GM23248 (cell line): ENCODE data around the gene RASSF3.

Experiments used
- EZH2 ChIP-seq: fragments of 200-600 bp; sonication (generic); IDR thresholded peaks from 2 replicates; pipeline ENCODE4 v1.6.1; 2018; ENCODE audit warnings: antibody characterized with exemption, mild to moderate bottlenecking; ENCODE audit not compliant: insufficient read depth, poor library complexity, severe bottlenecking
- EZH2phosphoT487 ChIP-seq: fragments of 200-600 bp; sonication (generic); IDR thresholded peaks from 2 replicates; pipeline ENCODE4 v1.6.1; 2018; ENCODE audit warnings: antibody characterized with exemption, moderate library complexity, mild to moderate bottlenecking, low read depth; ENCODE audit not compliant: insufficient read depth

DNA sequence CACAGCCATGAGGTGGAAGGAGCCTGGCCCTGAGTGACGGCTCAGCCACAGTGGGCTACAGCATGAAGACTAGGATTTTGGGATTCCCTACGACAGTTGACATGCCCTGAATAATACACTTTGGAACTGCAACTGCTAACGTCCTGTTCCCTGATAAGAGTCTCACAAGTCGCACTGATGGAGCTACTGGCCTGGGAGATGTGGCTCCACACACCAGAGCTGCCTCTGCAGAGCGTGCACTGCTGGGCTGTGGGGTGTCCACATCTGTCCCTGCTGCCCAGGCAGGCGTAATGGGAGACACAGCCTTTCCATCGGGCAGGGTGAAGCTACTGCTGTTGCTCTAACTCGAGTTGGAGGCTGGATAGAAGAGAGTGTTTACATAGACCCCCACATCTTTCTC is 42.7 kb upstream of the RASSF3 start:
- TF ChIP-seq EZH2phosphoT487 (no peak), EZH2 (no peak)
